Stimulated activated naive CD4-positive, alpha-beta T cell (primary cell): ENCODE results near the gene LAGE3.
A peak's percentile ranks its signal among the peaks of the same experiment; 100 is the strongest.
"Not testable (repeated sequence)": the region's sequence is repeated elsewhere in the genome, so short reads cannot be mapped to it uniquely, and the experiment has no call there.

Source experiments
- DNase-seq, 6 experiments: peaks; one replicate each; lab custom pipeline; 2025; lab: John Stamatoyannopoulos, UW

Gene LAGE3

DNA sequence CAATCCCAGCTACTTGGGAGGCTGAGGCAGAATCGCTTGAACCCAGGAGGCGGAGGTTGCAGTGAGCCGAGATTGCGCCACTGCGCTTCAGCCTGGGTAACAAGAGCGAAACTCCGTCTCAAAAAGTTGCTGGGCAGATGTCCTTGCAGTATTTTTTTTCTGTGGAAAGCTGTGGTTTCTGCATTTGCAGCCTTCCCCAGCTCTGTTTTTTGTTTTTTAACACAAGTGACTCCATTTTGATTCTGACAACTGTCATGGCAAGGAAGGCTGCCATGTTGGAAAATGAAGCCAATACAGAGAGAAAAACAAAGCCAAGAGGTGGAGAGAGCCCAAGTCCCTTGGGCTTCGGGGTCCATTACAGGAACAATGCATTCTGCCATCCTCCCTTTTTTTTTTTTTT lies 23.0 kb upstream of the LAGE3 start:
- DNase-seq = no peak

DNA sequence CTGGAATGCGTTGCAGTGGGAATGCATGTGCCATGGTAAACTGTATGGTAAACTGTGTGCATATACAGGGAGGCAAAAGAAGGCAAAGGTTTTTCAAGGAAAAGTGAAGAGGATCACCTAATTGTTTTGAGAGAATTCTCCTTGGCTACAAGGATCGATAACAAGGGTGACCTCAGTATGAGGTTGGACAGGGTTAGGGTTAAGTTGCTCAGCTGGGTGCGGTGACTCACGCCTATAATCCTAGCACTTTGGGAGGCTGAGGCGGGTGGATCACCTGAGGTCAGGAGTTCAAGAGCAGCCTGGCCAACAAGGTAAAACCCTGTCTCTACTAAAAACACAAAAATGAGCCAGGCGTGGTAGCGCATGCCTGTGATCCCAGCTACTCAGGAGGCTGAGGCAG lies 22.3 kb upstream of the LAGE3 start:
- DNase-seq = not testable (repeated sequence)

DNA sequence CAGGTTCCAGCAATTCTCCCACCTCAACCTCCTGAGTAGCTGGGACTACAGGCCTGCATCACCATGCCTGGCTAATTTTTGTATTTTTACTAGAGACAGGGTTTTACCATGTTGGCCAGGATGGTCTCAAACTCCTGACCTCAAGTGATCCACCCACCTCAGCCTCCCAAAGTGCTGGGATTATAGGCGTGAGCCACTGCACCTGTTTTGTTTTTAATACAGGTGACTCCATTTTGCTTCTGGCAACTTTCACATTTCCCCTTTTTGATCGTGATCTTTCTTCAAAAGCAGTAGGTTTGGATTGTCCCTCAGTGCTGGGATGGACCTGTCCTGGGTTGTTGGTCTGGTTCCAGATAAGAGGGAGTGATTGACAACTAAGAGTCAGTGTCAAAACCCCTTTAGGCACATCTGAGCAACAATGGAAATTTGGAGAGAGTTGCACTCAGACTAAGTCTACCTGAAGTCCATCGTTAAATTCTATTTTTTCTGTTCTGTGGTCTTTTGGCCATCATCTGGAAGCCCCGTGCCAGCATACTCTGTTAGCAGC lies 17.6 kb upstream of the LAGE3 start:
- not testable (repeated sequence) for DNase-seq

DNA sequence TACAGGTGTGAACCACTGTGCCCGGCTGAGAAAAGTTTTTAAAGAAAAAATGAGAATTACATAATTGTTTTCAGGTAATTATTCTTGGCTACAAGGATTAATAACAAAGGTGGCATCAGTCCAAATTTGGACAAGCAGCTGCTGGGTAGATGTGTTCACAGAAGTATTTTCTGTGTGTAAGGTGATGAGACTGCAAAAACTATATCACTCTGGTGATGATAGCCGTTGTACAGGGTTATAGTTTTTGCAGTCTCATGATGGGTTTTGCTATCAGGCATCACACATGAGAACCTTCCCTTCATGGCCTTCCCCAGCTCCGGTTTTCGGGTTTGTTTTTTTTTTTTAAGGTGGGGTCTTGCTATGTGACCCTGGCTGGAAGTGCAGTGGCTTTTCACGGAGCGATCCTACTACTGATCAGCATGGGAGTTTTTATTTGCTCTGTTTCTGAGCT lies 16.4 kb upstream of the LAGE3 start:
- no peak for DNase-seq

DNA sequence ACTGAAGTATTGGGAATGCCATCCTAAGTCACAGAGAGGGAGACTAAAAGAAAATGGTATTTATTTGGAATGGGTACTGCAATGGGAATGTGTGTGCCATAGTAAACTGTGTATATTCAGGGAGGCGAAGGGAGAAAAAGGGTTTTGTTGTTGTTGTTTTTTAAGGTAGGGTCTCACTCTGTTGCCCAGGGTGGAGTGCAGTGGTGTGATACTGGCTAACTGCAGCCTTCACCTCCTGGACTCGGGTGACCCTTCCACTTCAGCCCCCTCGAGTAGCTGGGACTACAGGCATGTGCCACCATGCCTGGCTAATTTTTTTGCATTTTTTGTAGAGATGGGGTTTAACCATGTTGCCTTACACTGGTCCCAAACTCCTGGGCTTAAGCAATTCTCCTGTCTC lies 15.6 kb upstream of the LAGE3 start:
- DNase-seq = no peak

DNA sequence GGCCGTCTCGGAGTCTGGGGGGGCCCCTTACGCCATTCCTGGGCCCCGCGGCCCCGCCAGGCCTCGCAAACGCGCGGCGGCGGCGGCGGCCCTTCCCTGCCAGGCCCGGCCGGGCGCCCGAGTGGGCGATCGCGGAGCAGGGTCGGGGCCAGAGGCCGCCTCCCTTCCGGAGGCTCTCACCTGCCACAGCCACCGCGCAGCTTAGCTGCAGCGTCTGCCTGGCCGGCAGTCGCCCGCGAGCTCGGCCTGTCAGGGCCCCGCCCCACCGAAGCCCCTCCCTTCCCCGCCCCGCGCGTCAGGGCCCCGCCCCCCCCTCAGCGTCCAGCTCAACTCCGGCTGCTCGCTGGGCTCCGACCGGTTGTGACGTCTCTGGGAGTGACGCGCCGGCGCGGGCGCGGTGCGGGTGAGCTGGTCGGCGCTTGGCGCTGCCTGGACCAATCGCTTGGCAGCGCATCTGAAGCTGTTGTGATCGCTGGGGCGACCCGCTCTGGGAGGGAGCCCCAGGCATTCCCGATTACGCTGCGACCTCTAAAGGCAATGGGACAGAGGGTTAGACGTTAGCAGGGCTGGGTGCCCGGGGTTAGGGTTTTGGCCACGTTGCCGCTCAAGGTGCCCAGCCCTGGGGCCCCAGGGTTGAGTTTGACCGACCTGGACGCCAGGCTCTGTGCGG lies 11.5 kb upstream of the LAGE3 start, which contains the start of gene SLC10A3:
Gene SLC10A3, minus strand, starts transcription at position 216 of the 670 bp plus-strand sequence. CDS start 1,689 bp downstream, outside the sequence.
- DNase-seq = peak; percentile 76 to 91 (median 82)

DNA sequence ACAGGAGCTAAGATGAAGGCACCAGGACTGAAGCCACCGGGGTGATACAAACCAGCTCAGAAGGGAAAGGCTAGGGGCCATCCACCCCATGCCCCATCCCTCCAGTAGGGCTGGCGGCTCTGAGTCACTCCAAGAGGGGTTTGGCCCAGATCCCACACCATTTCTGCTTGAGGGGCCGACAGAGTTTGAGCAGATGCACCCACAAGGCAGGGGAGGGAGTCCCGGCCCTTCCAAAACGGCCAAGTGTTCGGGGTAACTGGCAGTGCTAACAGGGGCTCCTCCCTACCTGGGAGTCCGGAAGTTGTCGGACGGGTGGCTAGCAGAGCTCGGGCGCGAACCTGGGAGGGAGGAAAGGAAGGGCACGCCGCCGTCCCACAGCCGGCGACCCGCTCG lies 10.9 kb upstream of the LAGE3 start:
- peak in 3 of 6 experiments; percentile 22 to 41 (median 38) for DNase-seq

DNA sequence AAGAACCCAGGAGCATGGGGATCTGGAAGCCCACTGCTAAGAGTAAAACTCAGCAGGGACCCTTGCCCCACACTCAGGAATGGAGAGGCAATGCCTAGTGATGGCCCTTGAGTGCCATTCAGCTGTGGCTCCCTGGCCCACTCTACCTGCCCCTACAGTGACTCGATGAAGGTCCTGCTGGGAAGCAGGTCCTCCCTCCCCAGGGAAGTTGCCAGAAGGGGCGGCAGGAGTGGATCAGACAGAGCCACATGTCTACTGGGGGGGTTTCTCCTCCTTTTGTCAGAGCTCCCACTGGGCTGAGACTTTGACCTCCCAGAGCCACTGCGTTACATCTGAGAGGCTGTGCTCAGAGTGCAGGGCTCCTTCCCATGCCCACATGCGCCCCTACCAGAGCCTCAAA lies 10.1 kb upstream of the LAGE3 start:
- no peak for DNase-seq

DNA sequence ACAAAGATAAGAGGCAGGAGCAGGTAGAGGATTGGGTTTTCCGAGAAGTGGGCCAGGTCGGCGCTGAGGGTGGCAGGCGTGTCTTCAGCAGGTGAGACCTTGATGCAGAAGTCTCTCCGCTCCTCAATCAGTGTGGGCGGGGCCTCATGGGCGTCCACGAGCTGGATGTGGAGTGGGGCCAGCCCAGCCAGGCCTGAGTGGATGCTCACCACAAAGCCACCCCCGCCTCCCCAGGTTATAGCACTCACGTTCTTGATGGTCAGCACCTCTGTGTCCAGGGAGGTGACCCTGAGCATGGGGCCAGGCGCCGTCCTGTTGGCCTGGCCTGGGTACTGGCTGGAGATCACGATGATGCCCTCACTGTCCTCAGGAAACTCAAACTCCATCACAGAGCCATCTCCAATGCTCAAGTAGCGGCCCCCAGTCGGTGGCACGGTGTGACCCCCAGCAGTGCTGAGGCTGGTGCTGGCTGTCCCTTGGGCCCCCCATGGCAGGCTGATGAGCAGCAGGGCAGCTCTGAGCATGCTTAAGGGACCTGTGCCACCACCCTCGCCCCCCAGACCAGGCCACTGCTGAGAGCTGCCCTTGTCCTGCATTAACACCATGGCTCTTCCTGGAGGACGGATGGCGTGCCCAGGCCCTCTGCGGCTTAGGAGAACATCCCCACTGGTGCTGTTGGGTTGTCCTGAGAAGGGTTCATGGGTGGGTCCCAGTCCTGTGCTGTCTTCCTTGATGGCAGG lies 9.4 kb upstream of the LAGE3 start:
- no peak for DNase-seq

DNA sequence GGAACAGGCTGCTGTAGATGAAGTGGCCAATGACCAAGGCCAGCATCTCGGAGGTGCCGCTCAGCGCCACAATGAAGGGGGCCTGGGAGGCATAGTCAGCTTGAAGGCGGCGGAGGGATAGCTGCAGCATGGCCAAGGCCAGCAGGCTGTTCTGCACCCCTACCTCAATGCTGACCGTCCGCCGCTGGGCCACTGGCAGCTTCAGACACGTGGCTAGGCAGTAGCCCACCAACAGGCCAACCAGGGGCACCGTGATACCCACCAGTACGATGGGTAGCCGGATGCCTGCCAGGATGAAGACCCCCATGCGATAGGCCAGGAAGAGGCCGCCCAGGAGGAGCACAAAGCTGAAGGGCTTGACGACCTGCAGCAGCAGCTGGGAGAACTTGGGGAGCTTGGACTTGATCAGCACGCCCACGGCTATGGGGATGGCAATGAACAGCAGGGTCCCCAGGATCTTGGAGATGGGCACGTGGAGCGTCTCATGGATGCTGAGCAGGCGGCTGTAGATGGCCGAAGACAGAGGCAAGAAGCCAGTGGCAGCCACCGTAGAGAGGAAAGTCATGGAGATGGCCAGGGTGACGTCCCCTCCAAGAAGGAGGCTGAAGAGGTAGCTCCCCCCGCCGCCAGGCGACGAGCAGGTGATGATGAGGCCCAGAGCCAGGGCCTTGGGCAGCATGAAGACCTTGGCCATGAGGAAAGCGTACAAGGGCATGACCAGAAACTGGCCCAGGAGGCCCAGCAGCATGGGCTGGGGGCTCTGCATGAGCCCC lies 8.6 kb upstream of the LAGE3 start:
- DNase-seq = no peak

DNA sequence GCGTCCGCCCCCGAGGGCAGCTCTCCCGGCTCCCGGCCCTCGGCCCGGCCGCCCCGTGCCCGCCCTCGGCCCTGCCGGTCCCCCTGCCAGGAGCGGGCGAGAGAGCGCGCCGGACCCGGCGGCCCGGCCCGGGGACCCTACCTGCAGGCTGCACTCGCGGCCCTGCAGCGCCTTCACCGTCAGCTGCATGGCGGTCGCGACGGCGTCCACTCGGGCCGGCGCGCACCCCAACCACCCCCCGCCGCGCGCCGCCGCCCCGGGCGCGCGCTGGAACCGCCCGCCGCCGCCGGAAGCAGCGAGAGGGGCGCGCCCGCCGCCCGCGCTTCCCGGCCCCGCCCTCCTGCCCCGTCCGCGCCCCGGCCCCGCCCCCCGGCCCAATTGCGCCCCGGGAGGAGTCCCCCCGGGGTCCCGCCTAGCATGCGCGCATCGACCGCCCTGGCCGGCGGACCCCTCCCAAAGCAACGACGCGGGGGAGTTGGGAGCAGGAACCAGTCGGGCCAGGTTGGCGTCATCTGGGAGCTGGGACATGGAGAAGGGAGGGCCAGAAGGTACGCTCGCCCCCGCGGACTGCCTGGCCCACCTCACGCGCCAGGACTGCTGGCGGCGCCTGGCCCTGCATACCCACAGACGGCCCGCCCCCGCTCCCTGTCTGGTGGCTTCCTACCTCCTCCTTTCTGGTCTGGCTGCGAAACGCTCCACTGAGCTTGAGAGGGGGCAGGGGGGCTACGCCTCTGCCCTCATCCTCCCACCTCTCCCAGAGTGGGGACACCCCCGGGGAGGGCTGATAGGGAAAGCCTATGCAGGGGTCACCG lies 7.5 kb upstream of the LAGE3 start, which contains the start of gene UBL4A:
Gene UBL4A, minus strand, starts transcription at position 220 of the 812 bp plus-strand sequence. Its CDS starts 31 bp downstream, at position 189.
- DNase-seq = peak; percentile 7 to 47 (median 37)

DNA sequence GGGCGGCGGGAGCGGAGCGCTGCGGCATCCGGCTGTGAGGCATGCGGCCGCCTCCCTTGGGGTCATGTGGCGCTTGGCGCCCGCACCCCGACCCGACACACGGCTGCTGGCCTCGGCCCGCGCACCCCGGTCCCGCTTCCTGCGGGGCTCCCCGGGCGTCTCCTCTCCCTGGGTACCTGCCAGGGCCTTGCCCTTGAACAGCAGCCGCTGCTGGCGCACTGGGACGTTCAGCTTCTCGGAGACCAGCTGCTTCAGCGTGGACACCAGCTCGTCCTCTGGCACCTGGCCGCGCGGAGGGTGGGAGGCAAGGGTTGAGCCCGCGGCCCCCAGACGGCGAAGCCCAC lies 6.9 kb upstream of the LAGE3 start:
- DNase-seq = peak in 5 of 6 experiments; percentile 8 to 46 (median 15)

DNA sequence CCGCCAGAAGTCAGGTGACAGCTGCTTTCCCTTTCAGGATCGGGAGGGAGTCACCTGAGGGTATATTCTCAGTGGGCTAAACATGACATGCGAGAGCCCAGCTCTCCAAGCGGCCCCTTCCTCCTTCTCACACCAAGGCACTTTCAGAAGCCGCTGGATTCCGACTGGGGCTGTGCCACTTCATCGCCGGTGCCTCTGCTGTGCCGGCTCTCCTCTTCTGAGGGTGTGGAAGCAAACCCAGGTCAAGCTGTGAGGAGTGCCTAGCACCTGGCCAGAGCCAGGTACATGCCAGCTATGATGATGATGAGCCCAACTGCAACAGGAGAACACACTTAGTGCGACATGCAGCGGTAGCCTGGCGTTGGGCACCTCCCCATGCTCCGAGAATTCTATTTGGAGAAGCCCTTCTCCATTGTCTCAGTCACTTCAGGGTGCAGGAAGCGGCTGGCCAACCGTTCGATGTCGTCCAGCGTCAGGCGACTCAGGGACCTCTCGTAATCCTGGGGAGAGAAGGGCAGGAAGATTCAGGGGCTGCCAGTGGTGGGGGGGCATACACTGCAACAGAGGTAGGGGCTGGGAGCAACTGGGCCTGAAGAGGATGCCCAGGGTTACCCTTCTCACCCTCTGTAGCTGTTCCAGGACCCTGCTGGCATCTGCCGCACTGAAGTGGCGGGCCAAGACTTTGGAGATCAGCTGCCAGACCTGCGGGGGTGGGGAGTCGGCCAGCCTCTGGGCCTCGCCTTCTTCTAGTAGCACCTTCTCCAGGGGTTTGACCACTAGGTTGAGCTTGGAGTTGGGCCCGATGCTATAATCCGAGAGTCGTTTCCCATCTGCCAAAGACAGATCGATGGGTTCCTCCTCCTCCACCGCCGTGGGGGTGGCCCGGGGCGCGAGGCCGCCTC lies 6.3 kb upstream of the LAGE3 start:
- DNase-seq = no peak

DNA sequence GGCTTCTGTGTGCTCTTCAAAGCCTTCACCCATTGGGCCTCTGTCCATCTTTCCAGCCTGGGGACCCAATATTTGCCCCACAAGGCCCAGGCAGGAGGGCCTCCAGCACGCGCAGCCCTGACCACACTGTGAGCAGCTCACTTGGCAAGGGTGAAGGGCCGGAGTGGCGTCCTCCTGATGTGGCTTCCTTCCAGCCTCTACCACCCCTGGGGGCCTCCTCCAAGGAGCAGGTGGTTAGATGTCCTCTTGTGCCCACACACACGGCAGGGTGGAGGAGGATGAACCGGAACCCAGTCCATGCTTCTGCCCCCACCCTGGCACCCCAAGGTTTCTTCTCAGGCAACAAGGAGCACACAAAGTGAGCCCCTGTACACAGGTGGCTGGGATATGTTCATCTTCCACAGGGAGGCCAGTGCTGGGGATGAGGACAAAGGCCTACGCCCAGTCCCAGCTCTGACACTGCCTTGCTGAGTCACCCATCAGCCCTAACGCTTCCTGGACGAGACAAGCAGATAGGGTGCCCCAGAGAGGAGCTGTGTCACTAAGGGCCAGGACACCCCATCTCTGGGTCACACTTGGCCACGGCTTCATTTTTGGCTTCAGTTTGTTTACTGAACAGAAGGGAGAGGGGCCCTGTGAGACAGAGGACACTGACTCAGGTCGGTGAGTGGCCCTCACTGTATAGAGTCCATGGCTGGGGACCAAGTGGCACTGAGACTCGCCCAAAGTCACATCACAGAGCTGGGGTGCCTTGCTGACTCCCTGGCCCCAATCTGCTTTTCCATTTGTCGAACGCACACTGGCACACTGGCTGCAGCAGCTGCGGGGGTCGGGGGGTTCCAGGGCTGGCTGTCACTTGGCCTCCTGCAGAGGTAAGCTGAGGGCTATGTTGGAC lies 5.4 kb upstream of the LAGE3 start:
- no peak for DNase-seq

DNA sequence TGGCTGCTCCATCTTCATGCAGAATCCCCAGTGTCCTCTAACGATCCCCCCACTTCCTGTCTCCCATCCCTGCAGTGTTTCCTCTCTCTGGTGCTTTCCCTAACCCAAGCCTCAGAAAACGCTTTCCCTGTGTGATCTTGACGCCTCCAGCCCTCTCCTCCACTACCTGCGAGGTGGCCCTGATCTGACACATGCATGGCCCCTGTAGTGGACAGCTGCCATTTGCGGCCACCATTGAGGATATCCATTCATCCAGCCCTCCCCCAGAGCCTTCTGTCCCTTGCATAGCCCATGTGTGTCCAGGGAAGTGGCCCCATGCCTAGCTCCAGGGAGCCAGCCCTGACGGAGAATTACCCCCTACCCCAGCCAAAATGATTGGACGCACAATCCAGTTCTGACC lies 4.2 kb upstream of the LAGE3 start:
- no peak for DNase-seq

DNA sequence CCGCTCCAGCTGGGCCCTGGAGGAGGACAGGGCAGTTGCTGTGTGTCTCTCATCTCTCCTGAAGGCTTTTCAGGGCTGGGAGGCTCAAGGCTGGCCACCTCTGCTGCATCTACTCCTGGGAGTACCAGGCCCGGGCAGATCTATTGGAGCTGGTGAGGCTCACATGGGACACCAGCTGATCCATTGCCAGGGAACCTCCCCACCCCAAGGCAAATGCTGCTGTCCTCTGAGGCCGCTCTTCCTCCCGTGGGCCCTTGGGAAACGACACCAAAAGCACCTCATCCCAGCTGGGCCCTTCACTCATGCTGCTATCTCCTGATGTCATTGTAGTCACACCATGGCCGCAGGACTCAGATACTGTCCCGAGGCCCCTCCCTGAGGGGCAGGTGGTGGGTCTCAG lies 3.7 kb upstream of the LAGE3 start:
- no peak for DNase-seq

DNA sequence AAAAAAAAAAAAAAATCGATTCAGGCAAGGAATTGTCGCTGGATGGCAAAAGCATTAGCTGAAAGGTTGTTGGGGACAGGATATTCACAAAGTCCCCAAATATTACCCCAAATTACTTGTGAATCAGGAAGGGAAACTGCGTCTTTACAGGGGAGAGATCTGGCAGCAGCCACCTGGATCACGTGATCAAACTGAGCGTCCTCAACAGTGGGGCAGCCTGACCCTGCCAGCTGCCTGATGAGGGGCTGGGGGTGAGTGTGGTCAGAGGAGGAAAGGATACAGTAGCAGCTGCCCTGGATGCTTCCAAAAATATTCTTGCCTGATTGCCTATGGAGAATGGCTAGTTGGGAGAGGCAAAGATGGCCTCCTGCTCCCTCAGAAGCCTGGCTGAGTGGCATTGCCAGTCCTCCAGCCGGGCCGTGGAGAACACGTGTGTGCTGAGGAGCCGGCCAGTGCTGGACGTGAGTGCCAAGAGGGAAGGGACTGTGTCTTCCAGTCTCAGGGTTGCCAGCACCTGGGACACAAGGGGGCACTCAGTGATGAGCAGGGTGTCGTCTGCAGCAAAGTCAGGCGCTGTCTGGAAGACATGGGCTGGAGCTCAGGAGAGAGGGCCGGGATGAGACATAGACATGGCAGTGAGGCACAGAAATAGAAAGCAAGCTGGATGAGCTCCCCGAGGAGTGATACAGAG lies 3.0 kb upstream of the LAGE3 start:
- no peak for DNase-seq

DNA sequence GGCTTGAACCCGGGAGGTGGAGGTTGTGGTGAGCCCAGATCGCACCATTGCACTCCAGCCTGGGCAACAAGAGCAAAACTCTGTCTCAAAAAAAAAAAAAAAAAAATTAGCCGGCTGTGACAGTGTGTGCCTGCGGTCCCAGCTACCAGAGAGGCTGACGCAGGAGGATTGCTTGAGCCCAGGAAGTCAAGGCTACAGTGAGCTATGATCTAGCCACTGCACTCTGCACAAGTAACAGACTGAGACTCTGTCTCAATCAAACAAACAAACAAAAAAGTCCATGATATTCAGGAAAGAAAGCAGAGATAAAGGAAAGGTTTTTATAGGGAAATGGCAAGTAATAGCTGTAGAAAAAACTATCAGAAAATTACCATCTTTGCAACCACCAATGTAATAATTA lies 2.1 kb upstream of the LAGE3 start:
- no peak for DNase-seq
